Endothelial cell of umbilical vein (primary cell): ENCODE measurements around the gene LDLRAD4. TPM values are rescaled to one million over a fixed set of nuclear protein-coding genes. Genes with fewer than 3 reads are reported as not detected.

Experiments
- BruUV-seq: library from RNA; stranded (reverse); fragments of 400-500 nt; replicated peaks from 2 replicates; lab custom pipeline; 2021; lab: Mats Ljungman, UMichigan
- CTCF ChIA-PET: fragments of 300-600, 350-600 bp; sonication (Branson Sonifier 250); formaldehyde crosslinking; loops from one replicate; lab custom pipeline; 2021; ENCODE audit warnings: antibody characterized with exemption, inconsistent platforms; lab: Charles Lee
- POLR2A ChIA-PET: fragments of 300-600, 350-600 bp; sonication (Branson Sonifier 250); formaldehyde crosslinking; loops from one replicate; lab custom pipeline; 2021; ENCODE audit warnings: antibody characterized with exemption, inconsistent platforms; lab: Charles Lee
- DNase-seq: peaks from one replicate; pipeline ENCODE4 v3.0.0-alpha.2; 2011; ENCODE audit warnings: low read depth, low spot score
- FAIRE-seq: peaks from 2 replicates; lab custom pipeline; 2011; peaks lifted over from hg19 to GRCh38; lab: Jason Lieb, UNC
- H2AFZ ChIP-seq: 2 replicates; pipeline ENCODE4 v1.6.0; 2012; ENCODE audit warnings: low read depth, low read length, control low read depth, inconsistent platforms
- H3K27ac ChIP-seq: 2 replicates; pipeline ENCODE4 v1.5.1; 2011; ENCODE audit warnings: low read depth, mild to moderate bottlenecking, control low read depth, low read length, moderate library complexity; ENCODE audit not compliant: insufficient read depth
- H3K27me3 ChIP-seq, 2 experiments: 2 replicates each; pipeline versions ENCODE4 v1.6.0 to v1.6.1; 2011; ENCODE audit warnings: low read length in 2 of 2, mixed read lengths in 1 of 2; ENCODE audit not compliant: control insufficient read depth in 2 of 2, insufficient read depth in 2 of 2
- H3K36me3 ChIP-seq, 2 experiments: 2 replicates in 1 of 2; 3 replicates in 1 of 2; pipeline ENCODE4 v1.5.1; 2011; ENCODE audit warnings: low read length in 2 of 2, mild to moderate bottlenecking in 1 of 2, moderate library complexity in 1 of 2; ENCODE audit not compliant: control insufficient read depth in 2 of 2, insufficient read depth in 2 of 2; ENCODE audit errors: extremely low read depth in 1 of 2
- H3K4me1 ChIP-seq: 3 replicates; pipeline ENCODE4 v1.5.1; 2011; ENCODE audit warnings: mild to moderate bottlenecking, low read length; ENCODE audit not compliant: control insufficient read depth, insufficient read depth; ENCODE audit errors: extremely low read depth
- H3K4me2 ChIP-seq: 2 replicates; pipeline ENCODE4 v1.6.1; 2011; ENCODE audit warnings: low read length, control low read depth, mixed read lengths; ENCODE audit not compliant: insufficient read depth
- H3K4me3 ChIP-seq, 3 experiments: fragments of 200-600 bp in 1 of 3; sonication (generic), shearing (Covaris generic) in 1 of 3; replicated peaks in 1 of 3; 2 replicates each; pipeline ENCODE4 v1.5.1; 2011 to 2016; ENCODE audit warnings: control low read depth in 3 of 3, low read length in 3 of 3, mild to moderate bottlenecking in 2 of 3, inconsistent platforms in 1 of 3, low read depth in 1 of 3, moderate library complexity in 1 of 3; ENCODE audit not compliant: insufficient read depth in 1 of 3
- H3K79me2 ChIP-seq: 2 replicates; pipeline ENCODE4 v1.6.0; 2012; ENCODE audit warnings: low read length, inconsistent platforms; ENCODE audit not compliant: control insufficient read depth, insufficient read depth
- H3K9ac ChIP-seq: replicated peaks from 2 replicates; pipeline ENCODE3; 2011; ENCODE audit warnings: low read length, control low read depth; ENCODE audit not compliant: insufficient read depth; ENCODE audit errors: extremely low read depth
- H3K9me1 ChIP-seq: replicated peaks from 3 replicates; pipeline ENCODE4 v1.6.0; 2011; ENCODE audit warnings: mild to moderate bottlenecking, low read length; ENCODE audit not compliant: control insufficient read depth, insufficient read depth; ENCODE audit errors: extremely low read depth
- H3K9me3 ChIP-seq: replicated peaks from 2 replicates; pipeline ENCODE4 v1.5.1; 2012; ENCODE audit warnings: low read length, inconsistent platforms; ENCODE audit not compliant: control insufficient read depth, insufficient read depth
- H4K20me1 ChIP-seq: replicated peaks from 2 replicates; pipeline ENCODE3; 2011; ENCODE audit warnings: mild to moderate bottlenecking, low read length; ENCODE audit not compliant: control insufficient read depth, insufficient read depth; ENCODE audit errors: extremely low read depth
- EZH2 ChIP-seq: IDR thresholded peaks from 2 replicates; pipeline ENCODE4 v1.6.1; 2012; ENCODE audit warnings: borderline replicate concordance, low read depth, mild to moderate bottlenecking, moderate library complexity, low read length, inconsistent platforms; ENCODE audit not compliant: severe bottlenecking
- FOS ChIP-seq: IDR thresholded peaks from 2 replicates; pipeline ENCODE4 v1.6.1; 2011; ENCODE audit warnings: mild to moderate bottlenecking, low read length, moderate library complexity, borderline replicate concordance; ENCODE audit not compliant: insufficient read depth
- GATA2 ChIP-seq: IDR thresholded peaks from 2 replicates; pipeline ENCODE4 v1.7.0; 2011; ENCODE audit warnings: low read depth, mild to moderate bottlenecking, moderate library complexity, mixed read lengths, low read length; ENCODE audit not compliant: insufficient read length, insufficient read depth
- JUN ChIP-seq: IDR thresholded peaks from 2 replicates; pipeline ENCODE4 v1.6.1; 2011; ENCODE audit warnings: borderline replicate concordance, low read depth; ENCODE audit not compliant: insufficient read length, insufficient read depth
- MYC ChIP-seq: IDR thresholded peaks from one replicate; pipeline ENCODE4 v1.6.1; 2011; ENCODE audit warnings: mild to moderate bottlenecking, low read depth, low read length
- POLR2A ChIP-seq: IDR thresholded peaks from 2 replicates; pipeline ENCODE4 v1.6.1; 2012; ENCODE audit warnings: low read depth, mild to moderate bottlenecking, control low read depth, low read length
- POLR2AphosphoS5 ChIP-seq: IDR thresholded peaks from 2 replicates; pipeline ENCODE4 v1.6.1; 2012; ENCODE audit warnings: low read depth, mild to moderate bottlenecking, control low read depth, low read length, moderate library complexity; ENCODE audit not compliant: insufficient read depth
- dilution Hi-C: fragments of 300-500 bp; cut with MboI; formaldehyde crosslinking; loops from one replicate; pipeline ENCODE4 v1.15.0; 2019; ENCODE audit warnings: low sequenced_read_pairs; ENCODE audit not compliant: extremely low pct_ligation_motif_present
- intact Hi-C: fragments of 100-400 bp; cut with micrococcal nuclease; formaldehyde crosslinking; loops from one replicate; pipeline ENCODE4 v1.10.0; 2022
- polyA plus RNA-seq, 4 experiments: library from polyadenylated mRNA; depleted of rRNA in 3 of 4; stranded (reverse) in 3 of 4; unstranded in 1 of 4; fragments of >200 nt; gene quantifications; 2 replicates each; pipeline versions ENCODE4 v1.2.1 to v1.2.3, GENCODE V29; 2011 to 2012; ENCODE audit warnings: missing spikeins in 1 of 4
- total RNA-seq: library from RNA; stranded (reverse); gene quantifications from 2 replicates; pipeline ENCODE4 v1.2.3, GENCODE V29; 2021
- TF ChIP-seq, protein P1 (sequence below): IDR thresholded peaks from 2 replicates; pipeline ENCODE4 v1.6.1; 2011; ENCODE audit not compliant: insufficient read depth, insufficient read length
- TF ChIP-seq, protein P2 (sequence below), 2 donors: IDR thresholded peaks; 1 replicate in 1 of 2; 2 replicates in 1 of 2; pipeline ENCODE4 v1.5.1; 2011; ENCODE audit warnings: low read length in 2 of 2, mild to moderate bottlenecking in 2 of 2, moderate library complexity in 2 of 2, control low read depth in 1 of 2, inconsistent platforms in 1 of 2, low read depth in 1 of 2; ENCODE audit not compliant: insufficient read depth in 1 of 2; ENCODE audit errors: extremely low read depth in 1 of 2

The LDLRAD4 gene
- total and polyA plus RNA-seq, 2 donors (not counting 3 experiments of a cell fraction or from before 2014, with no cell fraction given): 5.2 to 6.5 TPM

DNA sequence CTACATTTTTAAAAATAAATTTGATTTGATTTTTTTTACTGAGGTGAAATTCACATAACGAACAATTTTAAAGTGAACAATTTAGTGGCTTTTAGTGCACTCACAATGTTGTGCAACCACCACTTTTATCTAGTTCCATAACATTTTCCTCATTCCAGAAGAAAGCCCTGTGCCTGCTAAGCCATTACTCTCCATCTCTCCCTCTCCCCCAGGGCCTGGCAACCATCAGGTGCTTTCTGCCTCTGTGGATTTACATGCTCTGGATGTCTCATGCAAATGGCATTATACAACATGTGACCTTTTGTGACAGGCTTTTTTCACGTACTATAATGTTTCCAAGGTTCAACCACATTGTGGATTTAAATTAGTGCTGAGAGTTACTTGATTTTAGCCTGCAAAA lies 19.9 kb upstream of the LDLRAD4 start:
- H3K36me3 ChIP-seq: no peaks in the 10 kb centered on the region
- H2AFZ ChIP-seq: no peak overlapping the region
- H3K4me2 ChIP-seq: no peak overlapping the region
- dilution Hi-C loops (no loop called here), intact Hi-C loops (no loop called here)
- peaks cover 0 to 4% of the 10 kb centered on the region in 2 experiments for H3K27me3 ChIP-seq
- TF ChIP-seq, protein P1, sequence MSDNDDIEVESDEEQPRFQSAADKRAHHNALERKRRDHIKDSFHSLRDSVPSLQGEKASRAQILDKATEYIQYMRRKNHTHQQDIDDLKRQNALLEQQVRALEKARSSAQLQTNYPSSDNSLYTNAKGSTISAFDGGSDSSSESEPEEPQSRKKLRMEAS: no peak
- TF ChIP-seq POLR2AphosphoS5 (no peak), EZH2 (no peak), GATA2 (no peak), JUN (no peak), POLR2A (no peak), FOS (no peak), MYC (no peak)
- TF ChIP-seq, protein P2, sequence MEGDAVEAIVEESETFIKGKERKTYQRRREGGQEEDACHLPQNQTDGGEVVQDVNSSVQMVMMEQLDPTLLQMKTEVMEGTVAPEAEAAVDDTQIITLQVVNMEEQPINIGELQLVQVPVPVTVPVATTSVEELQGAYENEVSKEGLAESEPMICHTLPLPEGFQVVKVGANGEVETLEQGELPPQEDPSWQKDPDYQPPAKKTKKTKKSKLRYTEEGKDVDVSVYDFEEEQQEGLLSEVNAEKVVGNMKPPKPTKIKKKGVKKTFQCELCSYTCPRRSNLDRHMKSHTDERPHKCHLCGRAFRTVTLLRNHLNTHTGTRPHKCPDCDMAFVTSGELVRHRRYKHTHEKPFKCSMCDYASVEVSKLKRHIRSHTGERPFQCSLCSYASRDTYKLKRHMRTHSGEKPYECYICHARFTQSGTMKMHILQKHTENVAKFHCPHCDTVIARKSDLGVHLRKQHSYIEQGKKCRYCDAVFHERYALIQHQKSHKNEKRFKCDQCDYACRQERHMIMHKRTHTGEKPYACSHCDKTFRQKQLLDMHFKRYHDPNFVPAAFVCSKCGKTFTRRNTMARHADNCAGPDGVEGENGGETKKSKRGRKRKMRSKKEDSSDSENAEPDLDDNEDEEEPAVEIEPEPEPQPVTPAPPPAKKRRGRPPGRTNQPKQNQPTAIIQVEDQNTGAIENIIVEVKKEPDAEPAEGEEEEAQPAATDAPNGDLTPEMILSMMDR (IDR thresholded peaks at IDR 0.05; ENCODE audit: extremely low read depth in 1 of 2, insufficient read depth in 1 of 2, low read depth in 1 of 2, low read length in 2 of 2): no peak
- peaks cover 2% of the 10 kb centered on the region for H3K9me3 ChIP-seq
- FAIRE-seq (no peak), DNase-seq (no peak)
- BruUV-seq: no TSS peak
- POLR2A ChIA-PET: no interaction called here
- no peaks in the 10 kb centered on the region for H3K9me1 ChIP-seq
- H3K4me1 ChIP-seq: no peaks in the 10 kb centered on the region
- H3K9ac ChIP-seq: no peak overlapping the region
- H3K79me2 ChIP-seq: no peaks in the 10 kb centered on the region
- no peak overlapping the region for H3K27ac ChIP-seq
- no peaks in the 10 kb centered on the region for H4K20me1 ChIP-seq
- CTCF ChIA-PET: no interaction called here
- H3K4me3 ChIP-seq: no peak overlapping the region
